A673 (cell line): ENCODE measurements around the gene CDK14. TPM values are rescaled to one million over a fixed set of nuclear protein-coding genes. Genes with fewer than 3 reads are reported as not detected.

Source experiments
- BruUV-seq: library from RNA; stranded (reverse); fragments of 400-500 nt; replicated peaks from 2 replicates; lab custom pipeline; 2021; lab: Mats Ljungman, UMichigan
- CTCF ChIA-PET: fragments of 300-600 bp; sonication (Branson Sonifier 250); formaldehyde crosslinking; loops from one replicate; lab custom pipeline; 2022; ENCODE audit warnings: antibody characterized with exemption; lab: Charles Lee
- POLR2A ChIA-PET: fragments of 300-600 bp; sonication (Branson Sonifier 250); formaldehyde crosslinking; loops from one replicate; lab custom pipeline; 2022; ENCODE audit warnings: antibody characterized with exemption; ENCODE audit not compliant: low non-redundant PET; lab: Charles Lee
- DNase-seq: peaks from one replicate; pipeline ENCODE4 v3.0.0-alpha.2; 2015; ENCODE audit warnings: low spot score
- H3K27ac ChIP-seq: fragments of 200-600 bp; sonication (generic); 2 replicates; pipeline ENCODE4 v1.5.1; 2016; ENCODE audit warnings: mixed run types, low read depth, mild to moderate bottlenecking, mixed read lengths, antibody characterized with exemption, low read length; ENCODE audit not compliant: poor library complexity, severe bottlenecking
- H3K27me3 ChIP-seq: fragments of 200-600 bp; sonication (generic); replicated peaks from 2 replicates; pipeline ENCODE4 v1.6.1; 2017; ENCODE audit warnings: mixed run types, low read depth, mild to moderate bottlenecking, mixed read lengths, antibody characterized with exemption, low read length; ENCODE audit not compliant: insufficient read depth, poor library complexity
- H3K36me3 ChIP-seq: fragments of 200-600 bp; sonication (generic); 2 replicates; pipeline ENCODE4 v1.6.1; 2016; ENCODE audit warnings: mixed run types, mild to moderate bottlenecking, mixed read lengths, antibody characterized with exemption, low read length; ENCODE audit not compliant: insufficient read depth, poor library complexity, severe bottlenecking
- H3K4me1 ChIP-seq: fragments of 200-600 bp; sonication (generic); 2 replicates; pipeline ENCODE4 v1.6.1; 2017; ENCODE audit warnings: mixed run types, mild to moderate bottlenecking, mixed read lengths, antibody characterized with exemption, low read length; ENCODE audit not compliant: insufficient read depth, poor library complexity, severe bottlenecking
- H3K4me3 ChIP-seq: fragments of 200-600 bp; sonication (generic); 2 replicates; pipeline ENCODE4 v1.5.1; 2016; ENCODE audit warnings: low read depth, mixed run types, mild to moderate bottlenecking, mixed read lengths, low read length; ENCODE audit not compliant: poor library complexity, severe bottlenecking
- H3K9me3 ChIP-seq: fragments of 200-600 bp; sonication (generic); 2 replicates; pipeline ENCODE4 v1.6.1; 2016; ENCODE audit warnings: mixed run types, low read depth, mild to moderate bottlenecking, mixed read lengths, antibody characterized with exemption, low read length; ENCODE audit not compliant: poor library complexity, severe bottlenecking
- CTCF ChIP-seq: fragments of 300-800, 200-600 bp; sonication (generic); conservative IDR thresholded peaks from 2 replicates; pipeline ENCODE4 v1.5.1; 2017; ENCODE audit warnings: low read depth, mild to moderate bottlenecking, antibody characterized with exemption, low read length, moderate library complexity, mixed read lengths
- EZH2 ChIP-seq: fragments of 200-600 bp; sonication (generic); IDR thresholded peaks from 2 replicates; pipeline ENCODE4 v1.6.1; 2017; ENCODE audit warnings: borderline replicate concordance, low read depth, mild to moderate bottlenecking, mixed read lengths, antibody characterized with exemption, low read length; ENCODE audit not compliant: poor library complexity, severe bottlenecking
- intact Hi-C: fragments of 100-400 bp; cut with micrococcal nuclease; formaldehyde crosslinking; loops from one replicate; pipeline ENCODE4 v1.10.0; 2022; ENCODE audit not compliant: unreplicated experiment
- total RNA-seq: library from RNA; stranded (reverse); gene quantifications from 2 replicates; pipeline ENCODE4 v1.2.3, GENCODE V29; 2021

CDK14 gene
- total RNA-seq, 1 experiment from 2014 or later = 128 TPM

- TF ChIP-seq CTCF (0 out of 2 replicates have a peak, but pooled peaks have one; percentile 6), EZH2 (no peak)
- POLR2A ChIA-PET = no interaction called here
- H3K27me3 ChIP-seq = no peaks in the 10 kb centered on the region
- BruUV-seq = no TSS peak
- H3K4me1 ChIP-seq = peaks cover 84% of the 10 kb centered on the region
- CTCF ChIA-PET = no interaction called here
- no peaks in the 10 kb centered on the region for H3K9me3 ChIP-seq
- peak overlapping the region; percentile 5 for H3K4me3 ChIP-seq
- DNase-seq = peak; percentile 91
- H3K36me3 ChIP-seq = no peaks in the 10 kb centered on the region
- H3K27ac ChIP-seq = peak overlapping the region; percentile 82
- intact Hi-C loops = no loop called here
These were observed 125.1 kb downstream of the CDK14 start for GRCh38 chr7:90720984-90721760.

DNA sequence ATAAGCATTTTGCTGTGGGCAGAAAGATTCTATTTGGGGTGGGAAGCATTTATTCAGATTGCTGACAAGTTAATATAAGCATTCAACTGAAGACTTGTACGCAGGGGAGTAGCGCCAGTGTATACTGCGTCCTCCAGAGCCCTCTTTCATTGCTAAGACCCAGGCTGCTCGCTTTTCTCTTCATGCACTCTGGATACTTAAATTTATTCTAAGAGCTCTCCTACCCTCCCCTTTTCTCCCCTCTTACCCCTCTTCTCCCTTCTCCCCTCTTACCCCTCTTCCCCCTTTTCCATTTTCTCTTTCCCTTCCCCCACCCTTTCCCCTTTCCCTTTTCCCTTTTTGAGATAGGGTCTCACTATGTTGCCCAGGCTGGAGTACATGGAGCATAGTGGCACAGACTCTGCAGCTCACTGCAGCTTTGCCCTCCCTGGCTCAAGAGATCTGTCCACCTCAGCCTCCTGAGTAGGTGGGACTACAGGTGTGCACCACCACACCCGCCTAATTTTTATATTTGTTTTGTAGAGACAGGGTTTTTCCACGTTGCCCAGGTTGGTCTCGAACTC is 125.8 kb downstream of the CDK14 start:
- TF ChIP-seq EZH2 (no peak), CTCF (no peak)
- intact Hi-C loops = no loop called here
- Histone ChIP-seq H3K4me3 (peak overlapping the region; percentile 5), H3K4me1 (peaks cover 84% of the 10 kb centered on the region), H3K36me3 (no peaks in the 10 kb centered on the region), H3K9me3 (no peaks in the 10 kb centered on the region), H3K27ac (peak overlapping the region; percentile 82), H3K27me3 (no peaks in the 10 kb centered on the region)
- POLR2A ChIA-PET = no interaction called here
- BruUV-seq = no TSS peak
- no peak for DNase-seq
- CTCF ChIA-PET = no interaction called here

GRCh38 chr7:90723233-90723632 is 127.1 kb downstream of the CDK14 start:
- intact Hi-C loops = no loop called here

More at GRCh38 chr7:90723233-90723632, 127.1 kb downstream of the CDK14 start:
- Histone ChIP-seq H3K4me3 (no peak overlapping the region), H3K36me3 (no peaks in the 10 kb centered on the region), H3K27ac (peak overlapping the region; percentile 7), H3K27me3 (no peaks in the 10 kb centered on the region), H3K4me1 (peaks cover 87% of the 10 kb centered on the region), H3K9me3 (no peaks in the 10 kb centered on the region)
- no peak for DNase-seq
- BruUV-seq = no TSS peak
- TF ChIP-seq EZH2 (no peak), CTCF (no peak)
- CTCF ChIA-PET = no interaction called here
- POLR2A ChIA-PET = no interaction called here
